WTC11 (cell line): ENCODE measurements around the gene RACGAP1.

ENCODE experiments used
- CBFB ChIP-seq: sonication (generic); formaldehyde crosslinking; IDR thresholded peaks from 2 replicates; pipeline ENCODE4 v1.8.1; 2022; ENCODE audit warnings: mild to moderate bottlenecking, low read depth, missing genetic modification reagents
- E2F4 ChIP-seq: sonication (generic); formaldehyde crosslinking; IDR thresholded peaks from 2 replicates; pipeline ENCODE4 v1.8.1; 2022; ENCODE audit warnings: low read depth, mild to moderate bottlenecking, moderate library complexity, missing genetic modification reagents, borderline replicate concordance
- JUN ChIP-seq: sonication (generic); formaldehyde crosslinking; IDR thresholded peaks from 2 replicates; pipeline ENCODE4 v1.8.0; 2023; ENCODE audit warnings: mild to moderate bottlenecking, missing genetic modification reagents
- NR1H2 ChIP-seq: sonication (generic); formaldehyde crosslinking; IDR thresholded peaks from 2 replicates; pipeline ENCODE4 v1.9.0; 2021; ENCODE audit warnings: mild to moderate bottlenecking, moderate library complexity, missing genetic modification reagents
- TF ChIP-seq, protein P1 (sequence below): fragments of 200-600 bp; IDR thresholded peaks from 2 replicates; pipeline ENCODE4 v1.8.0; 2022; ENCODE audit warnings: antibody characterized with exemption
- TF ChIP-seq, protein P2 (sequence below): sonication (generic); formaldehyde crosslinking; IDR thresholded peaks from 2 replicates; pipeline ENCODE4 v1.8.0; 2022; ENCODE audit warnings: mild to moderate bottlenecking, missing genetic modification reagents
- TF ChIP-seq, protein P3 (sequence below): sonication (generic); formaldehyde crosslinking; IDR thresholded peaks from 2 replicates; pipeline ENCODE4 v1.8.1; 2022; ENCODE audit warnings: low read depth, missing genetic modification reagents, borderline replicate concordance
- TF ChIP-seq, protein P4 (sequence below): sonication (generic); formaldehyde crosslinking; IDR thresholded peaks from 2 replicates; pipeline ENCODE4 v1.8.1; 2023; ENCODE audit warnings: mild to moderate bottlenecking, moderate library complexity, missing genetic modification reagents
- TF ChIP-seq, protein P5 (sequence below): sonication (generic); formaldehyde crosslinking; IDR thresholded peaks from 2 replicates; pipeline ENCODE4 v1.8.1; 2022; ENCODE audit warnings: mild to moderate bottlenecking, missing genetic modification reagents, moderate library complexity, borderline replicate concordance

DNA sequence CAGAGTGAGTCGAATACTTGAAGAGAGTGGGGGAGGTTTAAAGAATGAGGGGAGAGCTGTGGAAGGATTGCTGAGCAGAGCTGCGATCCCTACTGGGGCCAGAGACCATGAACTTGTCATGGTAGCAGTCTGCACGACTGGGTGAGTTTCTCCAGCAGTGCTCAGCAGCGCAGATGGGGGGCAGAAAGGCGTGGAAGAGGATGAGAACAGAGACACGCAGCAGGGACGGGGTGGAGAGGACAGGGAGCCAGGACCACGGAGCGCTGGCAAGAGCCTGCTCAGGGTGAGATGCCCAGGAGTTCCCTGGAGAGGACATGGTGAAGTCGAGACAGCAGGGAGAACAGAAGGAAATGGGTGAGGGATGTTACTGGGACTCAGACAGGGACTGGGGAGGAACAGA lies 54.6 kb downstream of the RACGAP1 start:
- TF ChIP-seq, protein P1, sequence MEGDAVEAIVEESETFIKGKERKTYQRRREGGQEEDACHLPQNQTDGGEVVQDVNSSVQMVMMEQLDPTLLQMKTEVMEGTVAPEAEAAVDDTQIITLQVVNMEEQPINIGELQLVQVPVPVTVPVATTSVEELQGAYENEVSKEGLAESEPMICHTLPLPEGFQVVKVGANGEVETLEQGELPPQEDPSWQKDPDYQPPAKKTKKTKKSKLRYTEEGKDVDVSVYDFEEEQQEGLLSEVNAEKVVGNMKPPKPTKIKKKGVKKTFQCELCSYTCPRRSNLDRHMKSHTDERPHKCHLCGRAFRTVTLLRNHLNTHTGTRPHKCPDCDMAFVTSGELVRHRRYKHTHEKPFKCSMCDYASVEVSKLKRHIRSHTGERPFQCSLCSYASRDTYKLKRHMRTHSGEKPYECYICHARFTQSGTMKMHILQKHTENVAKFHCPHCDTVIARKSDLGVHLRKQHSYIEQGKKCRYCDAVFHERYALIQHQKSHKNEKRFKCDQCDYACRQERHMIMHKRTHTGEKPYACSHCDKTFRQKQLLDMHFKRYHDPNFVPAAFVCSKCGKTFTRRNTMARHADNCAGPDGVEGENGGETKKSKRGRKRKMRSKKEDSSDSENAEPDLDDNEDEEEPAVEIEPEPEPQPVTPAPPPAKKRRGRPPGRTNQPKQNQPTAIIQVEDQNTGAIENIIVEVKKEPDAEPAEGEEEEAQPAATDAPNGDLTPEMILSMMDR, result no peak
- TF ChIP-seq, protein P2, sequence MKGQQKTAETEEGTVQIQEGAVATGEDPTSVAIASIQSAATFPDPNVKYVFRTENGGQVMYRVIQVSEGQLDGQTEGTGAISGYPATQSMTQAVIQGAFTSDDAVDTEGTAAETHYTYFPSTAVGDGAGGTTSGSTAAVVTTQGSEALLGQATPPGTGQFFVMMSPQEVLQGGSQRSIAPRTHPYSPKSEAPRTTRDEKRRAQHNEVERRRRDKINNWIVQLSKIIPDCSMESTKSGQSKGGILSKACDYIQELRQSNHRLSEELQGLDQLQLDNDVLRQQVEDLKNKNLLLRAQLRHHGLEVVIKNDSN, result no peak
- TF ChIP-seq JUN (CRISPR knock-in tag), result no peak
- TF ChIP-seq, protein P3, sequence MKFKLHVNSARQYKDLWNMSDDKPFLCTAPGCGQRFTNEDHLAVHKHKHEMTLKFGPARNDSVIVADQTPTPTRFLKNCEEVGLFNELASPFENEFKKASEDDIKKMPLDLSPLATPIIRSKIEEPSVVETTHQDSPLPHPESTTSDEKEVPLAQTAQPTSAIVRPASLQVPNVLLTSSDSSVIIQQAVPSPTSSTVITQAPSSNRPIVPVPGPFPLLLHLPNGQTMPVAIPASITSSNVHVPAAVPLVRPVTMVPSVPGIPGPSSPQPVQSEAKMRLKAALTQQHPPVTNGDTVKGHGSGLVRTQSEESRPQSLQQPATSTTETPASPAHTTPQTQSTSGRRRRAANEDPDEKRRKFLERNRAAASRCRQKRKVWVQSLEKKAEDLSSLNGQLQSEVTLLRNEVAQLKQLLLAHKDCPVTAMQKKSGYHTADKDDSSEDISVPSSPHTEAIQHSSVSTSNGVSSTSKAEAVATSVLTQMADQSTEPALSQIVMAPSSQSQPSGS (CRISPR knock-in tag), result no peak
- TF ChIP-seq CBFB, result no peak
- TF ChIP-seq, protein P4, sequence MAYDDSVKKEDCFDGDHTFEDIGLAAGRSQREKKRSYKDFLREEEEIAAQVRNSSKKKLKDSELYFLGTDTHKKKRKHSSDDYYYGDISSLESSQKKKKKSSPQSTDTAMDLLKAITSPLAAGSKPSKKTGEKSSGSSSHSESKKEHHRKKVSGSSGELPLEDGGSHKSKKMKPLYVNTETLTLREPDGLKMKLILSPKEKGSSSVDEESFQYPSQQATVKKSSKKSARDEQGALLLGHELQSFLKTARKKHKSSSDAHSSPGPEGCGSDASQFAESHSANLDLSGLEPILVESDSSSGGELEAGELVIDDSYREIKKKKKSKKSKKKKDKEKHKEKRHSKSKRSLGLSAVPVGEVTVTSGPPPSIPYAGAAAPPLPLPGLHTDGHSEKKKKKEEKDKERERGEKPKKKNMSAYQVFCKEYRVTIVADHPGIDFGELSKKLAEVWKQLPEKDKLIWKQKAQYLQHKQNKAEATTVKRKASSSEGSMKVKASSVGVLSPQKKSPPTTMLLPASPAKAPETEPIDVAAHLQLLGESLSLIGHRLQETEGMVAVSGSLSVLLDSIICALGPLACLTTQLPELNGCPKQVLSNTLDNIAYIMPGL, result no peak
- TF ChIP-seq NR1H2 (CRISPR knock-in tag), result no peak
- TF ChIP-seq, protein P5, sequence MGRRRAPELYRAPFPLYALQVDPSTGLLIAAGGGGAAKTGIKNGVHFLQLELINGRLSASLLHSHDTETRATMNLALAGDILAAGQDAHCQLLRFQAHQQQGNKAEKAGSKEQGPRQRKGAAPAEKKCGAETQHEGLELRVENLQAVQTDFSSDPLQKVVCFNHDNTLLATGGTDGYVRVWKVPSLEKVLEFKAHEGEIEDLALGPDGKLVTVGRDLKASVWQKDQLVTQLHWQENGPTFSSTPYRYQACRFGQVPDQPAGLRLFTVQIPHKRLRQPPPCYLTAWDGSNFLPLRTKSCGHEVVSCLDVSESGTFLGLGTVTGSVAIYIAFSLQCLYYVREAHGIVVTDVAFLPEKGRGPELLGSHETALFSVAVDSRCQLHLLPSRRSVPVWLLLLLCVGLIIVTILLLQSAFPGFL (CRISPR knock-in tag), result no peak
- no peak for TF ChIP-seq E2F4 (CRISPR knock-in tag)
